HG03064 (cell line): ENCODE data around the gene SSBP2.
A peak's percentile ranks its signal among the peaks of the same experiment; 100 is the strongest.
"Not testable (repeated sequence)": the region's sequence is repeated elsewhere in the genome, so short reads cannot be mapped to it uniquely, and the experiment has no call there.

Experiments used
- ATAC-seq: cut with Tn5 transposase; IDR thresholded peaks from one replicate; pipeline ENCODE4 v1.9.1; 2021; ENCODE audit warnings: low read depth; ENCODE audit not compliant: unreplicated experiment

The SSBP2 gene

GRCh38 chr5:81679885-81680284 is 71.0 kb downstream of the SSBP2 start:
- ATAC-seq = no peak

DNA sequence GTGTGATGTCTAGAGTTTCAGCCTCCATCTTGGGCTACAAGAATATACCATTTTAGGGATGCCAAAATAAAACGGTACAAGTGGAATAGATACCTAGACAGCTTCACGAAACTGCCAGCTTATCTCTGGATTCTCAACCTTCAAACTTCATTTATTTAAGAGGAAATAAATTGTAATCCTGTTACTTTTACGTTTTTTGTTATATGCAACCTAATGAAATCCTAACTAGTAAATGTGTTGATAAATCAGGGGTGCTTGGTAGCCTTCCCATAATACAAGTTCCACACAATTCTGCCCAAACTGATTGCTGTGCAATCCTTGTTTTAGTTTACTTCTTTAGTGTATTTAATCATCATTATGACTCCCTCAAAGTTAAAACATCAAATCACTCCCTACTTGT is 75.5 kb downstream of the SSBP2 start:
- ATAC-seq = no peak

GRCh38 chr5:81665795-81666194 is 85.1 kb downstream of the SSBP2 start:
- ATAC-seq = no peak

DNA sequence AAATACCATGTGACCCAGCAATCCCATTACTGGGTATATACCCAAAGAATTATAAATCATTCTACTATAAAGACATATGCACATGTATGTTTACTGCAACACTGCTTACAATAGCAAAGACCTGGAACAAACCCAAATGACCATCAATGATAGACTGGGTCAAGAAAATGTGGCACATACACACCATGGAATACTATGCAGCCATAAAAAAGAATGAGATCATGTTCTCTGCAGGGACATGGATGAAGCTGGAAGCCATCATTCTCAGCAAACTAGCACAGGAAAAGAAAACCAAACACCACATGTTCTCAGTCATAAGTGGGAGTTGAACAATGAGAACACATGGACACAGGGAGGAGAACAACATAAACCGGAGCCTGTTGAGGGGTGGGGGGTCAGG is 90.3 kb downstream of the SSBP2 start:
- not testable (repeated sequence) for ATAC-seq

GRCh38 chr5:81657386-81657785 is 93.5 kb downstream of the SSBP2 start:
- ATAC-seq = no peak

- ATAC-seq = no peak
Measured at GRCh38 chr5:81656783-81657182, 94.1 kb downstream of the SSBP2 start.

GRCh38 chr5:81650987-81651386 is 99.9 kb downstream of the SSBP2 start:
- ATAC-seq = no peak

DNA sequence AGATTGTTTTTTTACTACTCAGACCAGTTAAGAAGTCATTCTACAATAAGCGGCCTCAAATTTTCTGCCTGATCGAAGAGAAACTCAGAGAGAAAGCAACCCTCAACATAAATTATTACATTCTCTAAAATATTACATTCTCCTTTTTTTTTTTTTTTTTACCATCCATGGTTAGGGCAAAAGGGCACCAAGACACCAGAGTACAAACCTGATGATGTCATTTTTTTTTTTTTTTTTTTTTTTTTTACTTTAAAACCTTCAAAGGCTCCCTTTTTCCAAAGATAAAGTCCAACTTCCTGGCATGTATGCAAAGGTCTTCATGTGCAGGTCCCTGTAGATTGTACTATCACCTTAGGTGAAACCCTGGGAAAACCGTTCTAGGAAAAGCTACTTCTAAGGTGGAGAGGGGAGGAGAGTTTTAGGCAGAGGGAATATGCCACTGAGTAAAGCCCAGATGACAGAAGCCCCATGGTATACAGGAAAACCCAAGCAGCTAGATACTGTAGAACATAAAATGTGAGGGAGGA is 104.4 kb downstream of the SSBP2 start:
- ATAC-seq = no peak

DNA sequence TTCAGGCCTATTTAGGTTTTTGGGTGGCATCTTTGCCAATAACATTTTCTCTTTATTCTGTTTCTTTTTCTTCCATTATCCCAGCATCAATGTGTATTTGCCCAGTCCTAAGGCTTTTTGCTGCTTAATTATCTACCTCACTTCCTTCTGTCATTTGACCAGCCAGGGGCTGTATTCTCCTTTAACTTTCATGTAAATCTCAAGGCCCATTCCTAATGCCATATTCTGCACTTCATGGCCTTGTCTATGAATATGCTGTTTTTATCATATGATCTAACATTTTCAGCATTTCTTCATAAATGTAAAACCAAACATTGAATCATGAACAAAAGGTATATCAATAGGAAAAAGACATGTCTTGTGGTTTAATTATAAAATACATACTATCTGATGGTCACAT is 108.7 kb downstream of the SSBP2 start:
- no peak for ATAC-seq

DNA sequence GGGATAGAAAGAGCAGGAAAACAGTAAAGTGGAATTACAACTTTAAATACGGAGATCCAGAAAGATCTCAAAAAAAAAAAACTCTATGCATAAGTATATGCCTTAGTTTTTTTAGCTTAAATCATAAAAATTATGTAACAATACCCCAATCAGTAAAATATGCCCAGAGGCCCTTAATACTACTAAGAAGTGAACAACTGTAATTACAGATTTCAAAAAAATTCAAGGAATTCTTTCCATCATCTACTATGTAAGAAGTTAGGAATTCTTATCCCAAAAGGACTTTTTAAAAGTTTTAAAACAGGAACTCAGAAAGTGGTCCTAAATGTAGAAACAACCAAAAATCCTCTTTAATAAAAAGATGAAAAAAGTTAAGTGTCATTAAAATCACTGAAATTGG is 111.3 kb downstream of the SSBP2 start:
- no peak for ATAC-seq

GRCh38 chr5:81638471-81638870 is 112.4 kb downstream of the SSBP2 start:
- ATAC-seq = no peak

GRCh38 chr5:81633891-81634290 is 117.0 kb downstream of the SSBP2 start:
- no peak for ATAC-seq

DNA sequence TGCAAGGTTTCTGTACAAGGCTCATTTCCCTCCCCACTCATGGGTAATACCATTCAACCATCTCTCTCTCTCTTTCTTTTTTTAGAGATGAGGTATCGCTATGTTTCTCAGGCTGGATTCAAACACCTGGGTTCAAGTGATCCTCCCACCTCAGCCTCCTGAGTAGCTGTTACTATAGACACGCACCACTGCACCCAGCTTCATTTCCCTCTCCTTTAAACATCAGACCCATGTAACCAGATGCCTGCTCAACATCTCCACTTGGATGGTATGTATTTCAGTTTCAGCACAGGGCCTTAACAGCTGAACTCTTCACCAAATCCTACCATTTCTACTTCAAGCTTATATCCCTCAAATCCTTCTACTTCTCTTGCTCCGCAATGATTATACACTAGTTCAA is 117.4 kb downstream of the SSBP2 start:
- ATAC-seq = no peak

- ATAC-seq = no peak
Measured at GRCh38 chr5:81632679-81633078, 118.2 kb downstream of the SSBP2 start.

DNA sequence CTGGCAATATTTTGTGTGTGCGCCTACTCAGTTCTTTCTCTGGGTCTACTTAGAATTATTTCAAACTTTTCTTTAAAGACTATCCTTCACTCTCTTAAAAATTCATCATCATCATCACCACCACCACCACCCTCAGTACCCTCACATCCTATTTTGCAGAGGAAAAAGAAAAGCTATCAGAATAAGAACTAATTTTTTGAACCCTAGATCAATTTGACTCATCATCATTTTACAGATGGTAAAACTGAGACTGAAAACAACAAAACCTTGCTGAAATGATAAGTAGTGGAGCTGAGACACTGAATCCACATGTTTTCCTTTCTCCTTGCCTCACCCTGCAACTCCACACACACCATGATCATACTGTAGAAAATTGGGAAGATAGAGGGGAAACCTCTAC is 119.3 kb downstream of the SSBP2 start:
- ATAC-seq = no peak

- ATAC-seq = peak; percentile 74
Measured at GRCh38 chr5:81631124-81631523, 119.8 kb downstream of the SSBP2 start.

- ATAC-seq = no peak
Measured at GRCh38 chr5:81630684-81631083, 120.2 kb downstream of the SSBP2 start.

DNA sequence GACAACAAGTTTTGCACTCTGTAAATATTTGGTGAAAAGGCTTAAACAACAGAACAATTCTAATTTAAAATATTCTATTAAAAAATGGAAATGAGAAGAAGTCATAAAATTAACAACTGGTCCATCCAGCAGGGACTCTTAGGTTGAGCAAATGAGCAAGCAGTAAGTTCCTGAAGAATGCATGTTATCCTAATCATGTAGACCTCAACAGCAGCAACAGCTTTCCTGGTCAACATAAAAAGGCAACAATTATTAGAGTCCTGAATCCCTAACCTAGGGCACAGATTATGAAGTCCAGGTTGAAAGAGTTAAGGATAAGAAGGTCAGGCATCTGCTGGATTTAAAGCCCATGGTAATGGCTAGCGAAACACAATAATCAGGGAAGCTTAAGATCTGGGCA is 120.9 kb downstream of the SSBP2 start:
- ATAC-seq = no peak

- ATAC-seq = not testable (repeated sequence)
Measured at GRCh38 chr5:81628061-81628460, 122.8 kb downstream of the SSBP2 start.

- no peak for ATAC-seq
Measured at GRCh38 chr5:81626524-81626923, 124.4 kb downstream of the SSBP2 start.

GRCh38 chr5:81609810-81610375 is 141.0 kb downstream of the SSBP2 start:
- ATAC-seq = no peak

GRCh38 chr5:81608976-81609375 is 141.9 kb downstream of the SSBP2 start:
- no peak for ATAC-seq

DNA sequence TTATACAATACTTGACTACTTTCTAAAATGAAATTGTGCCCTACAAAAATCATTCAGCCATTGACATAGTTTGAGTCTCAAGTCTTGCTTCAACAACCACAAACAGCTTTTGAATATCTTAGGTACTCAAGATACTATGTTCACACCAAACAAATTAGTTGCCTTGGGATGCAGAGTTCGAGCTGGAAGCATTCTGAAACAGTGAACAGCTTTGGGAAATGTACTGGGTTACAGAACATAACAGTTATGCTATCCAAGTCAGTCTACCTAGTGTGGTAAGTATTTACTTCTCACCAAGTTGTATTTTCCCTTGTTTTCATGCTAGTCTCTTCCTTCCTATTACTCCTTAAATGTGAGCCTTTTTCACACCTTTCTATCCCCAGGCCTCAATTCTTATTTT is 143.2 kb downstream of the SSBP2 start:
- no peak for ATAC-seq
